GM19455 (cell line): ENCODE data around the gene CDH24.

ENCODE experiments used
- ATAC-seq: cut with Tn5 transposase; IDR thresholded peaks from one replicate; pipeline ENCODE4 v1.9.1; 2021; ENCODE audit not compliant: unreplicated experiment

The CDH24 gene, protein sequence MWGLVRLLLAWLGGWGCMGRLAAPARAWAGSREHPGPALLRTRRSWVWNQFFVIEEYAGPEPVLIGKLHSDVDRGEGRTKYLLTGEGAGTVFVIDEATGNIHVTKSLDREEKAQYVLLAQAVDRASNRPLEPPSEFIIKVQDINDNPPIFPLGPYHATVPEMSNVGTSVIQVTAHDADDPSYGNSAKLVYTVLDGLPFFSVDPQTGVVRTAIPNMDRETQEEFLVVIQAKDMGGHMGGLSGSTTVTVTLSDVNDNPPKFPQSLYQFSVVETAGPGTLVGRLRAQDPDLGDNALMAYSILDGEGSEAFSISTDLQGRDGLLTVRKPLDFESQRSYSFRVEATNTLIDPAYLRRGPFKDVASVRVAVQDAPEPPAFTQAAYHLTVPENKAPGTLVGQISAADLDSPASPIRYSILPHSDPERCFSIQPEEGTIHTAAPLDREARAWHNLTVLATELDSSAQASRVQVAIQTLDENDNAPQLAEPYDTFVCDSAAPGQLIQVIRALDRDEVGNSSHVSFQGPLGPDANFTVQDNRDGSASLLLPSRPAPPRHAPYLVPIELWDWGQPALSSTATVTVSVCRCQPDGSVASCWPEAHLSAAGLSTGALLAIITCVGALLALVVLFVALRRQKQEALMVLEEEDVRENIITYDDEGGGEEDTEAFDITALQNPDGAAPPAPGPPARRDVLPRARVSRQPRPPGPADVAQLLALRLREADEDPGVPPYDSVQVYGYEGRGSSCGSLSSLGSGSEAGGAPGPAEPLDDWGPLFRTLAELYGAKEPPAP

GRCh38 chr14:23056956-23057756 lies at the start of gene CDH24:
Gene CDH24 (minus strand): TSS chr14:23057520. CDS start chr14:23055733, 1,787 bp downstream.
- peak; percentile 58 for ATAC-seq

DNA sequence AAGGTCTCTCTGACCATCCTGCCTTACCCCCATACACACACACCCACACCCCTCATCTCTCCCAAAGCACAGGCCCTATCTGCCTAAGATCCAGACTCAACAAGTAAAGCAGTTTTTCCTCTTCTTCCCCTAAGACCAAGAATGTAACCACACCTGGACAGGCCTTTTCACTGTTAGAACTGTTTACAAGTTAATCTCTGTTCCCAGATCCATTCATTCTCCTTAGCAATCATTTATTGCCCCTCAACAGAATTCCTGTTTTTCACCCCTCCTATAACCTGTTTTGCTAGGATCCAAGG lies 49.4 kb upstream of the CDH24 start:
- ATAC-seq: no peak

- ATAC-seq: no peak
Measured at GRCh38 chr14:23105348-23105824, 48.1 kb upstream of the CDH24 start.

- ATAC-seq: no peak
Measured at GRCh38 chr14:23104591-23105347, 47.4 kb upstream of the CDH24 start, which contains the start of gene CIROP. Gene CIROP (minus strand): TSS chr14:23104989. CDS start chr14:23104920, 69 bp downstream.

DNA sequence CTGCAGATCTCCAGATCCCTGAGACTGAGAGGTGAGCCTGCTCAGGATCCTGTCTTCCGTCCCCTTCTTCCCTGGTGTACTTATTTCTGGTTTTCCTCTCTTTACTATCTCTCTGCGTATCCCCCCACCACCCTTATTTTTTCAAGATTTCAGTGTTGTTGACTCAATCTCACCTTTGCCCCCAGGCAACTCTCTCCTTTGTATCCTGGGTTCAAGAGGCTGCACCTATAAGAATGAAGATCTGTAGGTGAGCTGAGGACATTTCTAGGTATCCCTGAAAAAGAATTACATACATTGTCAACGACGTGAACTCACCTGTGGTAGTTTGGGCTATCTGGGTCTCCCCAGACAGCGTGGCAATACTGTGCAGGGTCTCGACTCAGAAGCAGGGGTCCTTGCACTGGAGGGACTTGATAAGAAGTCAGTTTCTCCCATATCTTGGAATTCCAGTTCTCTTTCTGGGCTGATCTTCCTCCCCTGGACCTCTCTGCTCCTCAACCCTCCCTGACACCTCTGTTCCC lies 46.8 kb upstream of the CDH24 start:
- no peak for ATAC-seq

GRCh38 chr14:23103581-23103980 lies 46.3 kb upstream of the CDH24 start:
- ATAC-seq: no peak

GRCh38 chr14:23102801-23103200 lies 45.5 kb upstream of the CDH24 start:
- ATAC-seq: no peak

DNA sequence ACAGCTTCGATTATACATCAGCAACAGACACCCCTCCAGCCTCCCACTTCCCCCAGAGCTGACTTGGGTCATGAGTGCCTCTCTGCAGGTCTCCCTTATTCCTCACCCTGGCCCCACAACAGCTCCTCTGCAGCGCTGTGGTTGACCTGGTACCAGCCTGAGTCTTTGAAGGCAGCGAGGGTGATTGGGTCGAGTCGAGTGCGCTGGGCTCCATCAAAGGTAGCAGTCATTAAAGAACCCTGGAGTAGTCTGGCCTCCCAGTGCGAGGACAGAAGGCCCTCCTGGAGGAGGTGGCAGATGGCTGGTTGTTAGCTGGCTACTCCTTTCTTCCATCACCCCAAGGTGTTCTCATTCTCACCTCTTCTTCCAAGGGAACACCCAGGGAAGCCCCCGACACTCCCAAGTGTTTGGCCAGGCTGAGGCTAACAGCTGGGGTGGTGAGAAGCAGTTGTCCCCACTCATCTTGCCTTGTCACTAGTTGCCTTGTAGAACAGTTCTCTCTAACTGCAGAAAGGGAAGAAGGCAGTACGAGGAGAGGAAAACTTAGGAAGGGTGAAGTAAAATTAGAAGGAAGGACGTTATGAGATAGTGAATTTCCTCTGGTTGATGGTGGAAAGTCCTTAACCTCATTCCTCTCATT lies 44.8 kb upstream of the CDH24 start:
- ATAC-seq: no peak

- ATAC-seq: no peak
Measured at GRCh38 chr14:23101213-23101970, 44.1 kb upstream of the CDH24 start.

DNA sequence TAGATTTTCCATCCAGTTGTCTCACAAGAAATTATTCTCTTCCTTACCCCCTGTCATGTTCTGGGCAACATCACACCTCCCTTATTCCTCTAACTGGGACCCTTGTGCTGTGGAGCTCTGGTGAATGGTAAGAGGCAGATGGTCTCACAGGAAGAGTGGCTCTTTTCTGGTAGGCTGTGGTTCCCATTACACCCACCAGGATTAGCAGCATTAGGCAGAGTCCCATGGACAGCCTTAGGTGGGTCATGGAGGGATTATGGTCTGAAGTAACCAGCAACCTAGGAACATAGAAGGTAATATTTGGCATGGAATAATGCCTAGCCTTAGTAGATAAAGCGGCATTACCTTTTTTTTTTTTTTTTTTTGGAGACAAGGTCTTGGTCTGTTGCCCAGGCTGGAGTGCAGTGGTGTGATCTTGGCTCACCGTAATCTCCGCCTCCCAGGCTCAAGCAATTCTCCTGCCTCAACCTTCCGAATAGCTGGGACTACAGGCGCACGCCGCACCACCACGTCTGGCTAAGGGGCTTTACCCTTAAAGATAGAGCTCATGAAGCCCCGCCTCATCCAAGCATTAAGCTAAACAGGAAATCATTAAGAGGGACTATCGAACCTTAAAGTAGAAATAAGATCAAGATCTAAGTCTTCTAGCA lies 42.0 kb upstream of the CDH24 start:
- no peak for ATAC-seq

- no peak for ATAC-seq
Measured at GRCh38 chr14:23097786-23098185, 40.5 kb upstream of the CDH24 start.

DNA sequence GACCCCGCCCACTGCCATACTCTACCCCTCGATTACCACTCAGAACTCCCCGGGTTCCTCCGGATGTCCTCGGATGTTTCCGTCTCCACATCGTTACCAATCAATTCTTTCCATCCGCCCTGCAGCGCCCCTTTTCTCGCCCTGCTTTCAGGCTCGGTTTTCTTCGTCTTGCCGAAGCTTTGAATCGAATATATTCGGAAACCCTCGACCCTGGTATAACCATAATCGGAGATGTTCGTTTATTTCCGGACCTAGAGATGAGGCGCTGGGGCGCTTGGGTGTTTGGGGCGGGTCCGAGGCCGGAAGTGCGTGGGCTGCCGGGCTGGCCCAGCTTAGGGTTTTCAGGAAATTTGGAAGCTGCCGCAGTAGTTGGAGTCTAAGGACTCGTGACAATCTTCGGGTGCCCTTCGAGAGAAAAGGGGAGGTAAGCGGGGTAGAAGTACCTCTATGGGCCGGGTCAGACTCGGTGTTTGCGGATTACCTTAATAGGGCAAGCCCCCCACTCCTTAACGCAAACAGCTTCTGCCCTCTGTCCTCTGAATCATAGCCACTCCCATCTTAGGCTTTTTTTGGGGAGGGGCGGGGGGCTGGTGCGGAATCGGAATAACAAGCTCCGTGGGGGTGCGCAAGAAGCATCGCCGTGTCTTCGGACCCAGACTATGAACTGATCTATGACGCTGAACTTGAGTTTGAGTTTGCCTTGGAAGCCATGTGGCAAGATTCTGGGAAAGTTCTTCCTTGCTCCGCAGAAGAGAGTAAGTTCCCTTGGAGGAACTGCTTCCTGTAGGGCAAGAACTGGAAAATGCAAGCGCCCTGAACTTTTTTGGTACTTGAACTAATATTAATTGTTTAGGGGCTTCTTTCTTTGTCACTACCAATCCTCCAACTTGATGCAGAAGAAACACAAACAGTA lies 38.1 kb upstream of the CDH24 start, which contains the start of gene C14orf119:
Gene C14orf119, plus strand, starts transcription at position 310 of the 913 bp plus-strand sequence. CDS start 2,154 bp downstream, outside the sequence.
- peak; percentile 90 for ATAC-seq

DNA sequence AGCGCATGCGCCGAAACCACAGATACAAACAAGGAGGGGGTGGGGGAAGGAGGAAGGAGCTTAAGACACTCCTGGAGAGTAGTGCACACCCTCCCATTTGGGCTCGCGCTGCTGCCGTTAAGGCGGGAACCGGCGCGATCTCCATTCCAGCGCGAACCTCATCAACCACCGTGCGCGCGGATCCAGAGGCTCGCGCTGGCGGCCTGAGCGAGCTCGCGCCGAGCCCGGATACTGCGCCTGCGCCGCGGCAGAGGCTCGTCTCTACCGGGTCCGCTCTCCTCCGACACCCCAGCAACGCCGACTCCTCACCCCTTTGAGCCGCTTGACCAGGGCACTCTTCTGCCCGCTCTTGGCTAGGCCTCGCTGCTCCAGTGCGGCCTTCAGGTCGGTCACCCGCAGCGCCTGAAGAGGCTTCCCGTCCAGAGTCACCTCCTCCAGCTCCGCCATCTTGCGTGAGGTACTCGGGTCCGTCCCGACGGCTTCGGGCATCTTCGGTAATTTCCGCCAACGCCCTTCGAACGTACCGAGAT lies 37.4 kb upstream of the CDH24 start, which contains the start of gene ACIN1:
Gene ACIN1, minus strand, starts transcription at position 471 of the 530 bp plus-strand sequence. Its CDS starts 24 bp downstream, at position 447.
- peak; percentile 38 for ATAC-seq

GRCh38 chr14:23093991-23094665 lies 36.8 kb upstream of the CDH24 start:
- no peak for ATAC-seq

GRCh38 chr14:23093526-23093925 lies 36.2 kb upstream of the CDH24 start:
- no peak for ATAC-seq

DNA sequence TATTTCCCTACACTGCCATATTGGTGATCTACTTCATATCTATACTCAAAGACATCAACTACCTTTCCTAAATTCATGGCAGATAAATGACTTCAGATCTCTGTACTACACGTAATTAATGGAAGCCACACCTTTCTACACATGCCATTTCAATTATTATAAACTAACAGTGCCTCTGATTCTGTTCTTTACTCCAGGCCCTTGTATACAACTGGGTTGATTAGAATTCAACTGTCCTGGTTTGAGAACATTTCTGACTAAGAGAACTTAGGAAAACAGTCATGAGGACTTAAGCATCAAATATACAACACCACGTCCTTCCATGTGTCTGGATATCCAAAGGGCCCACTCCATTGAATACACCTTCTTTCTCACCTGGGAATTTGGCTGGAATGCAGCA lies 35.8 kb upstream of the CDH24 start:
- ATAC-seq: no peak
